Hepatocyte (in vitro differentiated cells): ENCODE results near the gene KSR2.

Experiments
- CTCF ChIP-seq: fragments of 200-600 bp; sonication (generic); IDR thresholded peaks from 2 replicates; pipeline ENCODE4 v1.5.1; 2016; ENCODE audit warnings: antibody characterized with exemption, mild to moderate bottlenecking; ENCODE audit not compliant: poor library complexity
- EZH2 ChIP-seq: fragments of 200-600 bp; sonication (generic); IDR thresholded peaks from 2 replicates; pipeline ENCODE4 v1.6.1; 2016; ENCODE audit warnings: antibody characterized with exemption, mild to moderate bottlenecking, borderline replicate concordance
- EZH2phosphoT487 ChIP-seq: fragments of 200-600 bp; sonication (generic); IDR thresholded peaks from one replicate; pipeline ENCODE4 v1.6.1; 2018; ENCODE audit warnings: antibody characterized with exemption, mild to moderate bottlenecking, low read depth, moderate library complexity; ENCODE audit not compliant: unreplicated experiment, severe bottlenecking

- TF ChIP-seq CTCF (no peak), EZH2phosphoT487 (no peak), EZH2 (no peak)
Observed at GRCh38 chr12:117903110-117903840, 65.5 kb downstream of the KSR2 start.
